Heart right ventricle (tissue), 16 donors: ENCODE data around the gene AFDN. TPM values are rescaled to one million over a fixed set of nuclear protein-coding genes. Genes with fewer than 3 reads are reported as not detected.

Experiments used
- ATAC-seq, 8 donors: fragments of 200-7000 bp; cut with Tn5 transposase; one replicate each; pipeline ENCODE4 v1.9.1; 2020; ENCODE audit warnings: mild to moderate bottlenecking in 8 of 8, moderate library complexity in 8 of 8, moderate number of reproducible peaks in 1 of 8
- DNase-seq, 2 donors: peaks; one replicate each; pipeline ENCODE4 v3.0.0-alpha.2; 2020
- H3K27ac ChIP-seq, 10 donors: fragments of 200-600 bp; sonication (generic) in 2 of 10; one replicate each; pipeline versions ENCODE4 v1.5.0 to v1.8.0; 2020 to 2022; ENCODE audit warnings: mild to moderate bottlenecking in 3 of 10
- H3K27me3 ChIP-seq, 7 donors: fragments of 200-600 bp; one replicate each; pipeline ENCODE4 v1.8.0; 2021 to 2022; ENCODE audit warnings: mild to moderate bottlenecking in 2 of 7
- H3K36me3 ChIP-seq, 9 donors: fragments of 200-600 bp; sonication (generic) in 1 of 9; one replicate each; pipeline versions ENCODE4 v1.5.0 to v1.8.0; 2020 to 2022; ENCODE audit warnings: mild to moderate bottlenecking in 2 of 9
- H3K4me1 ChIP-seq, 9 donors: fragments of 200-600 bp; sonication (generic) in 1 of 9; one replicate each; pipeline versions ENCODE4 v1.5.0 to v1.8.0; 2020 to 2022; ENCODE audit warnings: mild to moderate bottlenecking in 4 of 9
- H3K4me3 ChIP-seq, 10 donors: fragments of 200-600 bp; sonication (generic) in 2 of 10; one replicate each; pipeline versions ENCODE4 v1.5.0 to v1.8.0; 2020 to 2022; ENCODE audit warnings: mild to moderate bottlenecking in 7 of 10, moderate library complexity in 2 of 10
- H3K9me3 ChIP-seq, 11 donors: fragments of 200-600 bp in 10 of 11; sonication (generic) in 2 of 11; one replicate each; pipeline versions ENCODE4 v1.5.0 to v1.8.0; 2013 to 2022; ENCODE audit warnings: mild to moderate bottlenecking in 2 of 11, control low read depth in 1 of 11, moderate library complexity in 1 of 11
- CTCF ChIP-seq, 9 donors: fragments of 200-600 bp; sonication (generic) in 2 of 9; IDR thresholded peaks; one replicate each; pipeline versions ENCODE4 v1.5.0 to v1.8.0; 2021 to 2022; ENCODE audit warnings: antibody characterized with exemption in 9 of 9, mild to moderate bottlenecking in 5 of 9, moderate library complexity in 1 of 9
- WGBS, 2 donors: extraction: QIAGEN DNeasy Blood & Tissue Kit; methylation state at CpG; one replicate each; pipeline ENCODE4 v1.1.7; 2013; ENCODE audit warnings: inconsistent platforms in 1 of 2; 5-methylcytosine and 5-hydroxymethylcytosine counted together
- intact Hi-C, 10 donors: fragments of 100-400 bp; cut with DNase I; formaldehyde crosslinking; loops; one replicate each; pipeline versions ENCODE4 v1.11.1 to v1.14.2; 2022
- polyA plus RNA-seq, 2 donors: library from polyadenylated mRNA; stranded (reverse); fragments of 200-250 nt; gene quantifications; one replicate each; pipeline ENCODE4 v1.2.3, GENCODE V29; 2013
- total RNA-seq, 10 donors: library from RNA; stranded (reverse); fragmentation: NEBNext Ultra II Directional in 3 of 10; extraction: Animal tissue kit (Norgen Biotek cat#: 25700) in 3 of 10; gene quantifications; one replicate each; pipeline versions ENCODE4 v1.2.1 to v1.2.4, GENCODE V29; 2021 to 2023
- donor health status: Arrhythmogenic right ventricular cardiomyopathy.
- donor health status: ischemic (EF 13 %, LVEDD 7.1; RV severe dilation, severe dysfunction).
- donor health status: healthy with polysubstance abuse.
- donor health status: DM: no; HTN: yes; CAD: no.
- donor health status: DM: no; HTN: no; CAD: no.
- donor health status: ischemic (EF 25% LVEDD 6.9; RV normal size, moderate dysfunction).
- donor health status: ischemic (EF 25% LVEDD 5.7; RV mildly dilated, moderate dysfunction).
- donor health status: healthy.
- donor health status: DM: yes; HTN: yes; CAD: no.
- donor health status: Ischemic cardiomyopathy.
- donor health status: ischemic (EF 35%, LVEDD 5.7; RV mildly dilated, moderate dysfunction).
- donor health status: nonischemic (EF 11% LVEDD 7.7; RV severe dilation, severe dysfunction).
- donor health status: DM: yes; HTN: yes; CAD: no.
- donor health status: PGD.
- donor health status: ischemic (EF 29% LVEDD 5.4; RV normal size, mild dysfunction).
- donor health status: nonischemic (EF 23%, LVEDD 6.1; RV moderate dilation, normal function).

The AFDN gene
- total and polyA plus RNA-seq, 12 donors = 17.4 to 79.9 (median 58.0) TPM

- ATAC-seq (no peak), DNase-seq (no peak)
- no peak overlapping the region for H3K4me3 ChIP-seq
- no peak overlapping the region for H3K27ac ChIP-seq
- 92 to 96% methylated on average over 6 of the region's 6 CpGs for WGBS, 2 donors
- H3K9me3 ChIP-seq = no peaks in the 10 kb centered on the region
- intact Hi-C loops = loop anchor here in 2 of 10 donors (10.0 kb wide), 2 partner anchors 57 to 353 kb away; no protein-coding TSS in a partner anchor
- H3K36me3 ChIP-seq = no peaks in the 10 kb centered on the region
- peaks cover 0 to 74% (median 29%) of the 10 kb centered on the region in 9 donors for H3K4me1 ChIP-seq
- no peak for TF ChIP-seq CTCF (IDR thresholded peaks at IDR 0.05)
- H3K27me3 ChIP-seq = no peaks in the 10 kb centered on the region
Observed at GRCh38 chr6:167838207-167838748, 11.6 kb downstream of the AFDN start.

DNA sequence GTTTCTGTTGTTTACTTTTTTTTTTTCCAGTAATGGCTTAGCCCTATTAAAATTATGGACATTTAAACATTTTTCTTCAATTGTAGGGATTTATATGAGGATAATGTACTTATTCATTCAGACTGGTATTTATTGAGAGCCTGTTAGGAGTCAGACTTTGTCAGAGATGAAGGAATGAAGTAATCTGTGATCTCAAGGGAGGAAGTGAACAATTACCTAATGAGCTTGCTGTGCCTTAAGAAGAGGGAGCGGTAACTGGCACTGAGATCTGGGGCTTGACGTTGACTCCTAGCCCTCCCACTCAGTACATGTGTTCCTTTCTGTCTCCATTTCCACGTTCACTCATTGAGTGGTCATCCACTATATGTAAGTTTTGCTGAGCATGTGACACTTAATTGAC lies 12.6 kb downstream of the AFDN start:
- DNase-seq = no peak
- Histone ChIP-seq H3K4me3 (no peak overlapping the region), H3K36me3 (no peaks in the 10 kb centered on the region), H3K27ac (no peak overlapping the region), H3K9me3 (no peaks in the 10 kb centered on the region), H3K27me3 (no peaks in the 10 kb centered on the region), H3K4me1 (peaks cover 0 to 67% (median 27%) of the 10 kb centered on the region in 9 donors)
- intact Hi-C loops = loop anchor here in 2 of 10 donors (10.0 kb wide), 2 partner anchors 55 to 355 kb away; no protein-coding TSS in a partner anchor
- 59 to 61% methylated on average over 3 of the region's 3 CpGs for WGBS, 2 donors
- ATAC-seq = peak in 2 of 8 donors; percentile 50 to 63
- TF ChIP-seq CTCF (IDR thresholded peaks at IDR 0.05) = no peak

DNA sequence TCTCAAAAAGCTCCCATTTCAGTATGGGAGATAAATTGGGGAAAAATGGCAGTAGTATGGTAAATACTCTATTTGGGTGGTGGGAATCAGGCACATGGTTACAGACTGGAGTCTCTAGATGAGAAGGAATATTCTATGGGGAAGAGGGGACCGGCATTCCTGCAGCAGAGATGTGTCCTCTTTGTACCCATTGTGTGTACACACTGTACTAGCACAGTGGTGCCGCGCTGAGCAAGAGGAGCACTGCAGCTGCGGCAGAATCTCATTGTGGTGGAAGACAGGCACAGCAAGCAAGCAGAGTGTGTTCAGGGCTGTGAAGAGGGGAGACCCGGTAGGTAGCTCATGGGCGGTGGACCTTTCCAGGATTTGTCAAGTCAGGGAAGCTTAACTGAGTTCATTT lies 13.0 kb downstream of the AFDN start:
- DNase-seq (no peak), ATAC-seq (no peak)
- WGBS, 2 donors = 78 to 82% methylated on average over 6 of the region's 6 CpGs
- no peaks in the 10 kb centered on the region for H3K36me3 ChIP-seq
- TF ChIP-seq CTCF (IDR thresholded peaks at IDR 0.05) = no peak
- intact Hi-C loops = loop anchor here in 2 of 10 donors (10.0 kb wide), 2 partner anchors 55 to 355 kb away; no protein-coding TSS in a partner anchor
- H3K27me3 ChIP-seq = no peaks in the 10 kb centered on the region
- H3K4me3 ChIP-seq = no peak overlapping the region
- no peak overlapping the region for H3K27ac ChIP-seq
- no peaks in the 10 kb centered on the region for H3K9me3 ChIP-seq
- peaks cover 0 to 67% (median 27%) of the 10 kb centered on the region in 9 donors for H3K4me1 ChIP-seq

DNA sequence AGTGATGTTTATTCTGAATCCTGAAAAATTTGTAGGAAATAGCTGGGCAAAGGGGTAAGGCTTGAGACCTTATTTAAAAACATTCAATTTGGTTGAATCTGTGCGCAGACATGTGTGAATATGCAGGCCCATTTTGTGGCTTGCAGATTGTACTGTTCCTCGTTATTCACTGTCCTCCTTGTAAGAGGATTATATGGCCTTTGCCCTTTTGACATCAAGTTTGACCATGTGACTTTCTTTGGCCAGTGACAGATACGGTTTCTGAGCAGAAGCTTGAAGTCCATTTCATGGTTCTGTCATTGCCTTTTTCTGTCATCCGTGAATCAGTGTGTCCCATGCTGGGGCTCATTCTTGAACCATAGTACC lies 13.4 kb downstream of the AFDN start:
- Histone ChIP-seq H3K36me3 (no peaks in the 10 kb centered on the region), H3K27ac (no peak overlapping the region), H3K4me3 (no peak overlapping the region), H3K4me1 (peaks cover 0 to 67% (median 27%) of the 10 kb centered on the region in 9 donors), H3K9me3 (no peaks in the 10 kb centered on the region), H3K27me3 (no peaks in the 10 kb centered on the region)
- TF ChIP-seq CTCF (IDR thresholded peaks at IDR 0.05) = no peak
- no peak for ATAC-seq
- intact Hi-C loops = no loop called here
- DNase-seq = no peak
- WGBS, 2 donors = 97% methylated on average over 4 of the region's 4 CpGs
